Sigmoid colon (tissue), 7 donors: ENCODE measurements around the gene MRPL9. TPM values are rescaled to one million over a fixed set of nuclear protein-coding genes. Genes with fewer than 3 reads are reported as not detected.
A peak's percentile ranks its signal among the peaks of the same experiment; 100 is the strongest.

ENCODE experiments used
- DNase-seq: peaks from one replicate; pipeline ENCODE4 v3.0.0-alpha.2; 2019
- H3K27ac ChIP-seq, 4 donors: fragments of 200-600 bp; sonication (generic); one replicate each; pipeline ENCODE4 v1.5.1; 2016 to 2019; ENCODE audit warnings: mild to moderate bottlenecking in 1 of 4
- H3K27me3 ChIP-seq, 3 donors: fragments of 200-600 bp; sonication (generic); one replicate each; pipeline ENCODE4 v1.5.1; 2019; ENCODE audit warnings: mild to moderate bottlenecking in 1 of 3
- H3K36me3 ChIP-seq, 4 donors: fragments of 200-600 bp; sonication (generic); one replicate each; pipeline ENCODE4 v1.5.1; 2016 to 2019
- H3K4me1 ChIP-seq, 4 donors: fragments of 200-600 bp; sonication (generic); one replicate each; pipeline ENCODE4 v1.5.1; 2017 to 2019
- H3K4me3 ChIP-seq, 4 donors: fragments of 200-600 bp; sonication (generic); one replicate each; pipeline ENCODE4 v1.5.1; 2017 to 2019; ENCODE audit warnings: mild to moderate bottlenecking in 2 of 4, moderate library complexity in 1 of 4
- H3K9me3 ChIP-seq, 4 donors: fragments of 200-600 bp in 3 of 4; sonication (generic) in 3 of 4; one replicate each; pipeline versions ENCODE4 v1.5.1 to v1.6.1; 2013 to 2019
- EP300 ChIP-seq, 4 donors: sonication (generic); formaldehyde crosslinking; IDR thresholded peaks; one replicate each; pipeline ENCODE4 v1.6.1; 2017; ENCODE audit warnings: antibody characterized with exemption in 4 of 4
- POLR2A ChIP-seq, 2 donors: fragments of 450-650 bp; IDR thresholded peaks; one replicate each; pipeline ENCODE4 v1.6.1; 2016; ENCODE audit warnings: antibody characterized with exemption in 2 of 2, mild to moderate bottlenecking in 2 of 2, moderate library complexity in 2 of 2
- POLR2AphosphoS5 ChIP-seq, 4 donors: sonication (generic); formaldehyde crosslinking; IDR thresholded peaks; one replicate each; pipeline ENCODE4 v1.6.1; 2017; ENCODE audit warnings: antibody characterized with exemption in 4 of 4
- WGBS, 2 donors: extraction: QIAGEN DNeasy Blood & Tissue Kit; methylation state at CpG; one replicate each; pipeline ENCODE4 v1.1.7; 2013; 5-methylcytosine and 5-hydroxymethylcytosine counted together
- intact Hi-C: fragments of 100-400 bp; cut with DNase I; formaldehyde crosslinking; loops from one replicate; pipeline ENCODE4 v1.15.1; 2023
- polyA plus RNA-seq, 3 donors: library from polyadenylated mRNA; stranded (reverse); fragments of 200-250 nt; gene quantifications; one replicate each; pipeline ENCODE4 v1.2.3, GENCODE V29; 2013
- total RNA-seq, 4 donors: library from RNA; depleted of rRNA; stranded (reverse); fragments of >200 nt; gene quantifications; one replicate each; pipeline ENCODE4 v1.1.0, GENCODE V29; 2016
- TF ChIP-seq, protein P1 (sequence below), 4 experiments: fragments of 450-650 bp in 3 of 4; fragments of 200-600 bp in 1 of 4; IDR thresholded peaks; one replicate each; pipeline ENCODE4 v1.5.1; 2016 to 2019; ENCODE audit warnings: antibody characterized with exemption in 4 of 4, mild to moderate bottlenecking in 3 of 4, moderate library complexity in 2 of 4
- donor health status: healthy with polysubstance abuse.
- donor health status: Bipolar disorder and iron deficiency.
- donor health status: healthy.

MRPL9 gene
- total RNA-seq (10 to 100 TPM; 49.6 to 68.7 (median 66.9) TPM), polyA plus RNA-seq (10 to 100 TPM; 47.9 to 55.8 (median 51.7) TPM)

DNA sequence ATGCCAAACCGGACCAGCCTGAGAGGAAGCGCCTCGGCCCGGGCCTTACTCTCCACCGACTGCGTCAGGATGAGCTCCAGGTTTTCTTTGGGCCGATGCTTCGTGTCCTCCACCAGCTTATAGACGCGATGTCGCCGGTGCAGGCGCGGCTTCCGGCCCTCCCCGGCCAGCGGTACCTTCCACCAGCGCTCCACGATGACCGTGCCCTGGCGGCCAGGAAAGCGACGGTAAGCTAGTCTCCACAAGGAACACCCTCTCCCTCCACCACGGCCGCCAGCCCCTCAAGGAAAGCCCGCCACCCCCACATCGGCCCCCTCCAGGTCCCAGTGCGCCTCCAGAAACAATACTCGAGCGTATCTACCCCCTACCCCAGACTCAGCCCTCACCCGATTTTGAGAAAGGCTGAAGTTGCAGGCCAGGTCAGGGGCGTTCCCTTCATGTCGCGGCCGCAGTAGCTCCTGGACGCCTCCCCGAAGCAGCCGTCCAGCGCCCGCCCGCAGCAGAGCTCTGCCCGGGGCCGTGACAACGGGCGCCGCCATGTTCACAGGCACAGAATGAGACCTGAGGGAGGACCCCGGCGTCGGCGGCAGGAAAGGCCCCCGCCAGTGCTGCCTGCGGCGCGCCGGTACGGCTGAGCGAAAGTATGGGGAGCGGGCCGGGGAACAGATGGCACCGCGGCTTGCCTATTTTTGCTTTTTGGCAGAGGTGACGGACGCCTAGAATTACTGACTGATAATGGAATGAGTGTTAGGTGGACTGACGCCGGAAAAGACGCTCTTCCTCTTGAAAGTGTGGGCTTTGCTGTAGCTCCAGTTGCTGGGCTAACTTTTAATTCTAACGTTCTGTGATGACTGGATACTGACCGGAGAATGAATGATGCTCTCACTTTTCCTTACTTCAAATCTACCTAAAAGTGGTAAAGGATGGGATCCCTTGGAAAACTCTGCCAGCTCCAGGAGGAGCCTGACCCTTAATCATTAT lies at the start of gene MRPL9:
Gene MRPL9 (minus strand): TSS at position 556 of the 981 bp plus-strand sequence. CDS start 17 bp downstream, at position 539.
- DNase-seq, result peak; percentile 88
- intact Hi-C loops, result no loop called here
- TF ChIP-seq, protein P1, sequence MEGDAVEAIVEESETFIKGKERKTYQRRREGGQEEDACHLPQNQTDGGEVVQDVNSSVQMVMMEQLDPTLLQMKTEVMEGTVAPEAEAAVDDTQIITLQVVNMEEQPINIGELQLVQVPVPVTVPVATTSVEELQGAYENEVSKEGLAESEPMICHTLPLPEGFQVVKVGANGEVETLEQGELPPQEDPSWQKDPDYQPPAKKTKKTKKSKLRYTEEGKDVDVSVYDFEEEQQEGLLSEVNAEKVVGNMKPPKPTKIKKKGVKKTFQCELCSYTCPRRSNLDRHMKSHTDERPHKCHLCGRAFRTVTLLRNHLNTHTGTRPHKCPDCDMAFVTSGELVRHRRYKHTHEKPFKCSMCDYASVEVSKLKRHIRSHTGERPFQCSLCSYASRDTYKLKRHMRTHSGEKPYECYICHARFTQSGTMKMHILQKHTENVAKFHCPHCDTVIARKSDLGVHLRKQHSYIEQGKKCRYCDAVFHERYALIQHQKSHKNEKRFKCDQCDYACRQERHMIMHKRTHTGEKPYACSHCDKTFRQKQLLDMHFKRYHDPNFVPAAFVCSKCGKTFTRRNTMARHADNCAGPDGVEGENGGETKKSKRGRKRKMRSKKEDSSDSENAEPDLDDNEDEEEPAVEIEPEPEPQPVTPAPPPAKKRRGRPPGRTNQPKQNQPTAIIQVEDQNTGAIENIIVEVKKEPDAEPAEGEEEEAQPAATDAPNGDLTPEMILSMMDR (IDR thresholded peaks at IDR 0.05), result no peak
- peak in 1 of 2 donors; percentile 18 for TF ChIP-seq POLR2A (IDR thresholded peaks at IDR 0.05)
- peak in 3 of 4 donors; percentile 50 to 65 (median 55) for TF ChIP-seq POLR2AphosphoS5 (IDR thresholded peaks at IDR 0.05)
- H3K36me3 ChIP-seq, result peaks cover 0 to 41% (median 16%) of the 10 kb centered on the region in 4 donors
- no peaks in the 10 kb centered on the region for H3K27me3 ChIP-seq
- peak within 1 kb of the TSS; percentile 62 to 83 (median 74) for H3K4me3 ChIP-seq
- H3K9me3 ChIP-seq, result no peaks in the 10 kb centered on the region
- 1% methylated on average over 68 of the region's 68 CpGs for WGBS, 2 donors
- H3K4me1 ChIP-seq, result peaks cover 0 to 15% (median 9%) of the 10 kb centered on the region in 4 donors
- H3K27ac ChIP-seq, result peak within 1 kb of the TSS; percentile 80 to 92 (median 88)

DNA sequence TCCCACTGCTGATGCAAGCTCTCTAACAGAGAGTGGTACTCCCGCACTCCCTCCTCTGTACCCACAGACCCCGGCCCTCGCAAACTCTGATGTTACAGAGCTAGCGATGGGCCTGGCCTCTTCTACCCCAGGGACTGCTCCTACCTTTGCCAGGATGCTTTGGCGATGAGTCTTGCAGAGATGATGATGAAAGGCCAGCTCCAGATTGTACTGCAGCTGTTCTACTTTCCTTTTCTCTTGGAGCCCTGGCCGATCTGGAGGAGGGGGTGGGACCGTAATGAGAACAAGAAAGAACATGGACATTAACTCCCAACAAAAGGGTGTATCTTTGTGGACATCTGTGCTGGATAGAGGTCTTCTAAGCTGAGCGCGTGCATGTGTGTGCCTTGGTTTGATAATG lies 47.9 kb upstream of the MRPL9 start:
- 89 to 96% methylated on average over 9 of the region's 9 CpGs for WGBS, 2 donors
- intact Hi-C loops, result no loop called here
- Histone ChIP-seq H3K4me3 (no peak overlapping the region), H3K27ac (no peak overlapping the region), H3K4me1 (no peaks in the 10 kb centered on the region), H3K27me3 (peaks cover 0 to 6% (median 0%) of the 10 kb centered on the region in 3 donors), H3K36me3 (no peaks in the 10 kb centered on the region), H3K9me3 (no peaks in the 10 kb centered on the region)
- no peak for TF ChIP-seq POLR2A (IDR thresholded peaks at IDR 0.05)
- TF ChIP-seq, protein P1 (IDR thresholded peaks at IDR 0.05), result no peak
- no peak for TF ChIP-seq POLR2AphosphoS5 (IDR thresholded peaks at IDR 0.05)
- TF ChIP-seq EP300 (IDR thresholded peaks at IDR 0.05), result no peak
- no peak for DNase-seq

DNA sequence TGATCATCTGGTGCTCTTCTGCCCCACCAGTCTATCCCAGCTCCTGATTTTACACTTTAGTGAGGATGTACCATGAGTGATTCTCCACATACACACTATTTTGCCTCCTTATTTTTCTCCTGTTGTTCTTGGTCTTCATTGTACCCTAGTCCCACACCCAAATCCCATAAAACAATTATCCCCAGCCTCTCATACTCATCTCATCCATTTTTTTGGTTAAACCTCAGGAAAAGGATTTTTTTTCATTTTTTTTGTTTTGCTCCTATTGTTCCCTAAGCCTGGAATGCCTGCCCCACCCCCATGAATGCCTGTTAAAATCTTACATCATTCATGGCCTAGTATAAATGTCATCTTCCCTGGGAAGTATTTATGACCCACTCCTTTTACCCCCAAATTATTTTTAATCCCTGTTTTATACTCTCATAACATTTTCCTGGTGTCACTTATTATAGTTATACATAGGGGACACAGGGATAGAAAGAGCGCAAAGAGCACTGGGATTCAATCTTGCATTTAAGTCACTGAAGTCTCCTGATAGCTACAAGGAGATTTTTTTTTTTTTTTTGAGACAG lies 46.8 kb upstream of the MRPL9 start:
- 94 to 99% methylated on average over 1 of the region's 1 CpG for WGBS, 2 donors
- H3K4me1 ChIP-seq, result no peaks in the 10 kb centered on the region
- intact Hi-C loops, result no loop called here
- H3K36me3 ChIP-seq, result no peaks in the 10 kb centered on the region
- H3K4me3 ChIP-seq, result no peak overlapping the region
- H3K27ac ChIP-seq, result no peak overlapping the region
- no peak for DNase-seq
- no peaks in the 10 kb centered on the region for H3K9me3 ChIP-seq
- TF ChIP-seq EP300 (IDR thresholded peaks at IDR 0.05) (no peak), POLR2AphosphoS5 (IDR thresholded peaks at IDR 0.05) (no peak), POLR2A (IDR thresholded peaks at IDR 0.05) (no peak)
- TF ChIP-seq, protein P1 (IDR thresholded peaks at IDR 0.05), result no peak
- H3K27me3 ChIP-seq, result peaks cover 0 to 8% (median 0%) of the 10 kb centered on the region in 3 donors

DNA sequence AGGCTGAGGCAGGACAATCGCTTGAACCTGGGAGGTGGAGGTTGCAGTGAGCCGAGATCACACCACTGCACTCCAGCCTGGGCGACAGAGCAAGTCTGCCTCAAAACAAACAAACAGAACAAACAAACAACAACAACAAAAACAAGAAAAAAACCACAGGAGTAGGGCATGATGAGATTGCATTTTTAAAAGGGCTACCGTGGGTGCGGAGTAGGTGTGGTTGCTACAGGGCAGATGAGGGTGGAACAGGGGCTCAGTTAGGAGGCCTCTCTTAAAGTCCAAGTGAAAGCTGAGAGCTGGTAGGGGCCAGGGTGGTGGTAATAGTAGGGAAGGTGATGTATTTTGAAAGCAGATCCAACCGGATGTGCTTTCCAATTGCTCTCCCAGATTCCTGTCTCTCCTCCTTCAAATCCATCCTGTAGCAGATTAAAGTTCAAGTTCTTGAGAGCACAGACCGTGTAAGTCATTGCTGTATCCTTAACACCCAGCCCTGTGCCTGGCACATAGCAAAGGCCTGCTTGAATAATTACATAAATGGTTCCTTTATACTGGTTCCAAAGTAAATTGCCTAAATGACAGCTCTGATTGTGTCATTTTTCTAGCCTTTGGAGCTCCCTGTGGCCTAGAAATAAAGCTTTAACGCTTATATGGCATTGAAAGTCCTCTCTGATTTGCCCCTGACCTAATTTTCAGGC lies 46.1 kb upstream of the MRPL9 start:
- no peaks in the 10 kb centered on the region for H3K36me3 ChIP-seq
- no peak overlapping the region for H3K4me3 ChIP-seq
- H3K27me3 ChIP-seq, result peaks cover 0 to 14% (median 0%) of the 10 kb centered on the region in 3 donors
- no peak for DNase-seq
- H3K4me1 ChIP-seq, result no peaks in the 10 kb centered on the region
- TF ChIP-seq POLR2A (IDR thresholded peaks at IDR 0.05), result no peak
- no peak for TF ChIP-seq EP300 (IDR thresholded peaks at IDR 0.05)
- TF ChIP-seq POLR2AphosphoS5 (IDR thresholded peaks at IDR 0.05), result no peak
- TF ChIP-seq, protein P1 (IDR thresholded peaks at IDR 0.05), result no peak
- intact Hi-C loops, result no loop called here
- 67 to 77% methylated on average over 8 of the region's 8 CpGs for WGBS, 2 donors
- no peak overlapping the region for H3K27ac ChIP-seq
- no peaks in the 10 kb centered on the region for H3K9me3 ChIP-seq
